NOMO-1 treated with DMSO at 0.1 percent for 48 hours (cell line): ENCODE data around the gene ZAR1L.
"Not testable (repeated sequence)": the region's sequence is repeated elsewhere in the genome, so short reads cannot be mapped to it uniquely, and the experiment has no call there.

Experiments
- DNase-seq: peaks from one replicate; lab custom pipeline; 2025; ENCODE audit not compliant: unreplicated experiment; lab: John Stamatoyannopoulos, UW

ZAR1L gene

DNA sequence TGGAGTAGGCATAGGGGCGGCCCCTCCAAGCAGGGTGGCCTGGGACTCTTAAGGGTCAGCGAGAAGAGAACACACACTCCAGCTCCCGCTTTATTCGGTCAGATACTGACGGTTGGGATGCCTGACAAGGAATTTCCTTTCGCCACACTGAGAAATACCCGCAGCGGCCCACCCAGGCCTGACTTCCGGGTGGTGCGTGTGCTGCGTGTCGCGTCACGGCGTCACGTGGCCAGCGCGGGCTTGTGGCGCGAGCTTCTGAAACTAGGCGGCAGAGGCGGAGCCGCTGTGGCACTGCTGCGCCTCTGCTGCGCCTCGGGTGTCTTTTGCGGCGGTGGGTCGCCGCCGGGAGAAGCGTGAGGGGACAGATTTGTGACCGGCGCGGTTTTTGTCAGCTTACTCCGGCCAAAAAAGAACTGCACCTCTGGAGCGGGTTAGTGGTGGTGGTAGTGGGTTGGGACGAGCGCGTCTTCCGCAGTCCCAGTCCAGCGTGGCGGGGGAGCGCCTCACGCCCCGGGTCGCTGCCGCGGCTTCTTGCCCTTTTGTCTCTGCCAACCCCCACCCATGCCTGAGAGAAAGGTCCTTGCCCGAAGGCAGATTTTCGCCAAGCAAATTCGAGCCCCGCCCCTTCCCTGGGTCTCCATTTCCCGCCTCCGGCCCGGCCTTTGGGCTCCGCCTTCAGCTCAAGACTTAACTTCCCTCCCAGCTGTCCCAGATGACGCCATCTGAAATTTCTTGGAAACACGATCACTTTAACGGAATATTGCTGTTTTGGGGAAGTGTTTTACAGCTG is at the start of gene ZAR1L, which contains the start of gene BRCA2:
Gene ZAR1L (minus strand): TSS at position 126 of the 790 bp plus-strand sequence. CDS start 3,438 bp downstream, outside the sequence.
Gene BRCA2 (plus strand): TSS at position 271 of the 790 bp plus-strand sequence. CDS start 953 bp downstream, outside the sequence.
- peak; percentile 91 for DNase-seq

- DNase-seq, result peak; percentile 70
Observed at GRCh38 chr13:32362574-32362973, 47.4 kb upstream of the ZAR1L start.

DNA sequence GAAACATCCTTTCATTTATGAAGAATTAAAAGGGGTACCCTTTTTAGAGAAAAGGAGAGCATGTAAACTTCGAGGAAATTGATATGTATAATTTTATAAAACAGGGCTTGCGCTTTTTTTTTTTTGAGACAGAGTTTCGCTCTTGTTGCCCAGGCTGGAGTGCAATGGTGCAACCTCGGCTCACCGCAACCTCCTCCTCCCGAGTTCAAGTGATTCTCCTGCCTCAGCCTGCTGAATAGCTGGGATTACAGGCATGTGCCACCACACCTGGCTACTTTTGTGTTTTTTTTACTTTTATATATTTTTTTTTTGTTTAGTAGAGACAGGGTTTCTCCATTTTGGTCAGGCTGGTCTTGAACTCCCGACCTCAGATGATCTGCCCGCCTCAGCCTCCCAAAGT is 40.8 kb upstream of the ZAR1L start:
- DNase-seq, result not testable (repeated sequence)

- DNase-seq, result peak; percentile 15
Observed at GRCh38 chr13:32354040-32354439, 38.9 kb upstream of the ZAR1L start.

DNA sequence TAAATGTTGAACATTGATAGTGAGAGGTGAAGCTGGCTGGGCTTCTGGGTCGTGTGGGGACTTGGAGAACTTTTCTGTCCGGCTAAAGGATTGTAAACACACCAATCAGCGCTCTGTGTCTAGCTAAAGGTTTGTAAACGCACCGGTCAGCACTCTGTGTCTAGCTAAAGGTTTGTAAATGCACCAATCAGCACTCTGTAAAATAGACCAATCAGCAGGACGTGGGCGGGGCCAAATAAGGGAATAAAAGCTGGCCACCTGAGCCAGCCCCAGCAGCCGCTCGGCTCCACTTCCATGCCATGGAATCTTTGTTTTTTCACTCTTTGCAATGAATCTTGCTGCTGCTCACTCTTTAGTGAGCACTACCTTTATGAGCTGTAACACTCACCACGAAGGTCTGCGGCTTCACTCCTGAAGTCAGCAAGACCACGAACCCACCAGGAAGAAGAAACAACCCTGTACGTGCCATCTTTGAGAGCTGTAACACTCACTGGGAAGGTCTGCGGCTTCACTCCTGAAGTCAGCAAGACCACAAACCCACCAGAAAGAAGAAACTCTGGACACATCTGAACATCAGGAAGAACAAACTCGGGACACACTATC is 35.8 kb upstream of the ZAR1L start:
- DNase-seq, result not testable (repeated sequence)

DNA sequence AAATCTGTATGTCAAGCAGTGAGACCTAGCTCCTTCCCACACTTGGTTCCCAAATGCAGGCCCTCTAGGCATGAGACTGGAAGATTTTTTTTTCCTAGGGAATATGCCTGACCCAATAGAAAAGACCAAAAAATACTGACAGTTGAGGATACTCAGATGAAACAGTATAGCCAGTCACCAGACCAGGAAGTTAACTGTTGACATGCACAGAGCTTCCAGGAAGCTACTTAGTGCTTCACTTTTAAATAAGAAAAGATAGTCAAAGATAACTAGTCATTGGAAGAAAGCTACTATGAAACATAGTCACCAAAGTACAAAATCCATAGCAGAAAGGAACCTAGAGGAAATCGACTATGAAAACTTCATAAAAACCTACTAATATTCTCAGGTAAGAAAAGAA is 32.5 kb upstream of the ZAR1L start:
- DNase-seq, result no peak

DNA sequence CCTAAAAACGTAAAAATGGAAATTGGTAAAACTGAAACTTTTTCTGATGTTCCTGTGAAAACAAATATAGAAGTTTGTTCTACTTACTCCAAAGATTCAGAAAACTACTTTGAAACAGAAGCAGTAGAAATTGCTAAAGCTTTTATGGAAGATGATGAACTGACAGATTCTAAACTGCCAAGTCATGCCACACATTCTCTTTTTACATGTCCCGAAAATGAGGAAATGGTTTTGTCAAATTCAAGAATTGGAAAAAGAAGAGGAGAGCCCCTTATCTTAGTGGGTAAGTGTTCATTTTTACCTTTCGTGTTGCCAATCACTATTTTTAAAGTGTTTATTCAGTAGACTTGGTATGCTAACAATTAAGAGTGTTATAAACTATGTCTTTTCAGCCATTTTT is 25.8 kb upstream of the ZAR1L start:
- peak; percentile 84 for DNase-seq

DNA sequence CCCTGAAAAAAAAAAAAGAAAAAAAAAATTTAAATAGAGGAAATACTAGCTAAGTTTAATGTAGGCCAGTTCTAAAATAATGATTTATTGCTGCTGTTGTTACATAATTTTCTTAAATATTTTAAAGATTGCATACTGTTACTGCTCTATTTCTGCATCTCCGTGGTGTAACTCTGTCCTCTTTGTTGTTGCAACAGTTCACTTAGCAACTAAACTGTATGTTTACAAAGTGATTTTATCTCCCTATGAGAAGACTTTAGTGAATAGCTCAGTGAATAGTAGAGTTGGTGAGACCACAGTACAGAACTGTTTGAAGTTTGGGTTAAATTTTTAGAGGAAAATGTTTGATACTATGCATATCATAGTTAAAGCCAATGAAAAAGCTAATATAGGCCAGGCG is 19.5 kb upstream of the ZAR1L start:
- DNase-seq, result peak; percentile 78

- no peak for DNase-seq
Observed at GRCh38 chr13:32330441-32330840, 15.3 kb upstream of the ZAR1L start.

GRCh38 chr13:32323912-32324311 is 8.7 kb upstream of the ZAR1L start:
- DNase-seq, result no peak

- no peak for DNase-seq
Observed at GRCh38 chr13:32320528-32320927, 5.4 kb upstream of the ZAR1L start.

DNA sequence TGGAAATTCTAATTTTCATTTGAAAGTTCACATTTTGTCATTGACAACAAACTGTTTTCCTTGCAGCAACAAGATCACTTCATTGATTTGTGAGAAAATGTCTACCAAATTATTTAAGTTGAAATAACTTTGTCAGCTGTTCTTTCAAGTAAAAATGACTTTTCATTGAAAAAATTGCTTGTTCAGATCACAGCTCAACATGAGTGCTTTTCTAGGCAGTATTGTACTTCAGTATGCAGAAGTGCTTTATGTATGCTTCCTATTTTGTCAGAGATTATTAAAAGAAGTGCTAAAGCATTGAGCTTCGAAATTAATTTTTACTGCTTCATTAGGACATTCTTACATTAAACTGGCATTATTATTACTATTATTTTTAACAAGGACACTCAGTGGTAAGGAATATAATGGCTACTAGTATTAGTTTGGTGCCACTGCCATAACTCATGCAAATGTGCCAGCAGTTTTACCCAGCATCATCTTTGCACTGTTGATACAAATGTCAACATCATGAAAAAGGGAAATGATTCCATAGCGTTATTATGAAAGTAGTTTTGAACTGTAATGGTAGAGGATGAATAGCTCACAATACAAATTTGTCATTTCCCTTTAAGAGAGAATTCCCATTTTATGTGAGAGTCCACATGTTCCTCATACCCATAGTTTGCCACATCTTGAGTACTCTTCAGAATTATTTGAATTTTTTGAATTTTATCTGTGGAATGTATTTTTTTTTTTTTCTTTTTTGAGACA is 2.7 kb upstream of the ZAR1L start:
- DNase-seq, result peak; percentile 83

DNA sequence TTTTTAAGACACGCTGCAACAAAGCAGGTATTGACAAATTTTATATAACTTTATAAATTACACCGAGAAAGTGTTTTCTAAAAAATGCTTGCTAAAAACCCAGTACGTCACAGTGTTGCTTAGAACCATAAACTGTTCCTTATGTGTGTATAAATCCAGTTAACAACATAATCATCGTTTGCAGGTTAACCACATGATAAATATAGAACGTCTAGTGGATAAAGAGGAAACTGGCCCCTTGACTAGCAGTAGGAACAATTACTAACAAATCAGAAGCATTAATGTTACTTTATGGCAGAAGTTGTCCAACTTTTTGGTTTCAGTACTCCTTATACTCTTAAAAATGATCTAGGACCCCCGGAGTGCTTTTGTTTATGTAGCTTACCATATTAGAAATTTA is 1.3 kb upstream of the ZAR1L start:
- DNase-seq, result peak; percentile 99

DNA sequence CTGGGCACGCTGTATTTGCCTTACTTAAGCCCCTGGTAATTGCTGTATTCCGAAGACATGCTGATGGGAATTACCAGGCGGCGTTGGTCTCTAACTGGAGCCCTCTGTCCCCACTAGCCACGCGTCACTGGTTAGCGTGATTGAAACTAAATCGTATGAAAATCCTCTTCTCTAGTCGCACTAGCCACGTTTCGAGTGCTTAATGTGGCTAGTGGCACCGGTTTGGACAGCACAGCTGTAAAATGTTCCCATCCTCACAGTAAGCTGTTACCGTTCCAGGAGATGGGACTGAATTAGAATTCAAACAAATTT is 821 bp upstream of the ZAR1L start:
- no peak for DNase-seq

- peak; percentile 99 for DNase-seq
Observed at GRCh38 chr13:32314271-32315237, 609 bp downstream of the ZAR1L start.

GRCh38 chr13:32311188-32311897 is 3.8 kb downstream of the ZAR1L start:
- DNase-seq, result no peak

DNA sequence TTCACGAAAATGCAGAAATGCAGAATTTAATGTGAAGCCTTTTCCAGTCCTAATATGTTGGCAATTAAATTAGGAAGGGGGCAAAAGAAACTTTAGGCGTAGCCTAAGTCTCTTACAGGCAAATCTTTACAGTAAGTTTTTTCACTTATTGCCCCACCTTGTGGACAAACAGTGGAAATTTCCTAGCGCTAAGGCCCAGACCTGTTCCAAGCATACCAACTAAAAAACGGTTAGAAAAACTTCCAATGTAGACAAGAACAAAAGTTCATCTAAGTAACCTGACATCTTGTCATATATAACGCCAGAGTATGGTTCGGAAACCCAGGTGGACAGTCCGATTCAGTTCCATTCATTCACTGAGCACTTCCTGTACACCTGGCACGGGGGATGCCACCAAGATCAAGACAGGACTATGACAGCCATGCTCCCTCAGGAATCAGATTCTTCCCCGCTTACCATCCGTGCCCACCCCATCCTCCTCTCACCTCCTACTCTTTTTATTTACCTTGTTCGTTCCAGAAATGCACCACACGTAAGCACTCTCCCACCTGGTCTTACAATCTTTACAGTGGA is 4.9 kb downstream of the ZAR1L start:
- peak; percentile 90 for DNase-seq

GRCh38 chr13:32309312-32310133 is 5.6 kb downstream of the ZAR1L start:
- peak; percentile 90 for DNase-seq

DNA sequence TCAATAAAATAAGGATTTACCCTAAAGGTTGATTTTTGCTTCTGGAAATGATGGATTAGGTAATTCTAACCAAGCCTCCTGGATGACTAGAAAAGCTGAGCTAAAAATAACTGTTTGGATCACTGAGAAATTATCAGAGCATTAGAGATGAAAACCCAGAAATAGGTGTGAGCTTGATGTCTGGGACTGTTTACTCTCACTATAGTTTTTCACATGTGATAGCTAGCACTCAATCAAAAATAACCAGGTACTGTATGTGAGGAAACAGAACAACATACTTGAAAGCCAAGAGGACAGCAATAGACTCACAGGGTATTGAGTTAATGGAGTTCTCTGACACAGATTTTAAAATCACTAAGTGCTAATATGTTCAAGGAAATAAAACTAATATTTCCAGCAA is 9.5 kb downstream of the ZAR1L start:
- no peak for DNase-seq
